ENCODE results near the gene TMEM37.

DNA sequence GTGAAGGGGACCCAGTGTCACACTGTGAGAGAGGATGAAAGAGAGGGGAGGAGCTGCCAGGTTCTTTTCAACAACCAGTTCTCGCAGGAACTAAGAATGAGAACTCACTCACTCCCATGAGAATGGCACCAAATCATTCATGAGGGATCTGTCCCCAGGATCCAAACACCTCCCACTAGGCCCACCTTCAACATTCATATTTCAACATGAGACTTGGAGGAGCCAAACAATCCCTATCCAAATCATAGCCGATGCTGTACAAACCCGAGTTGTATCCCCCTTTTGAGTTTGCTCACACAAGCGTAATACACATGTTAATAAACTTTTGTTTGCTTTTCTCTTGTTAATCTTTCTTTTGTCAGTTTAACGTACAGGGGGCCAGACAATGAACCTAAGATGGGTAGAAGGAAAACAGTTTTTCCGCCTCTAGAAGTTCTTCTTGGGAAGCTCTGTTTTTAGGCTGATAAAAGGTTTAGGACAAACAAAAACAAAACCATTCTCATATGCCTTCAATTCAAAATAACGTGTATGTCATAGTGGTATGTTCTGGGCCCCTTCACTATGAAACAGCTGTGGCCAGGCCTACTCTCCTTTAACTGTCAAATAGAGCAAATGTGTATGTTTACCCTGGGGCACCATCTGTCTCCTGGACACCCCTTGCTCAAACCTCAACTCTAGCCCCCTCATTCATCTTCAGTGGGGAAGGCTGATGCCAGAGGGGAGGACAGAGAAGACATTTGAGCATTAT, 9.1 kb upstream of the TMEM37 start:
- TF ChIP-seq, protein P1, sequence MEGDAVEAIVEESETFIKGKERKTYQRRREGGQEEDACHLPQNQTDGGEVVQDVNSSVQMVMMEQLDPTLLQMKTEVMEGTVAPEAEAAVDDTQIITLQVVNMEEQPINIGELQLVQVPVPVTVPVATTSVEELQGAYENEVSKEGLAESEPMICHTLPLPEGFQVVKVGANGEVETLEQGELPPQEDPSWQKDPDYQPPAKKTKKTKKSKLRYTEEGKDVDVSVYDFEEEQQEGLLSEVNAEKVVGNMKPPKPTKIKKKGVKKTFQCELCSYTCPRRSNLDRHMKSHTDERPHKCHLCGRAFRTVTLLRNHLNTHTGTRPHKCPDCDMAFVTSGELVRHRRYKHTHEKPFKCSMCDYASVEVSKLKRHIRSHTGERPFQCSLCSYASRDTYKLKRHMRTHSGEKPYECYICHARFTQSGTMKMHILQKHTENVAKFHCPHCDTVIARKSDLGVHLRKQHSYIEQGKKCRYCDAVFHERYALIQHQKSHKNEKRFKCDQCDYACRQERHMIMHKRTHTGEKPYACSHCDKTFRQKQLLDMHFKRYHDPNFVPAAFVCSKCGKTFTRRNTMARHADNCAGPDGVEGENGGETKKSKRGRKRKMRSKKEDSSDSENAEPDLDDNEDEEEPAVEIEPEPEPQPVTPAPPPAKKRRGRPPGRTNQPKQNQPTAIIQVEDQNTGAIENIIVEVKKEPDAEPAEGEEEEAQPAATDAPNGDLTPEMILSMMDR (IDR thresholded peaks at IDR 0.05; ENCODE audit: poor library complexity, severe bottlenecking): no peak
- no peak for TF ChIP-seq TAF1 (IDR thresholded peaks at IDR 0.05; ENCODE audit: low read depth)
- no peak for TF ChIP-seq EZH2 (IDR thresholded peaks at IDR 0.05; ENCODE audit: borderline replicate concordance, insufficient read depth, low read length, poor library complexity, severe bottlenecking)
- no peak for TF ChIP-seq POLR2AphosphoS5 (IDR thresholded peaks at IDR 0.05)
- TF ChIP-seq, protein P2, sequence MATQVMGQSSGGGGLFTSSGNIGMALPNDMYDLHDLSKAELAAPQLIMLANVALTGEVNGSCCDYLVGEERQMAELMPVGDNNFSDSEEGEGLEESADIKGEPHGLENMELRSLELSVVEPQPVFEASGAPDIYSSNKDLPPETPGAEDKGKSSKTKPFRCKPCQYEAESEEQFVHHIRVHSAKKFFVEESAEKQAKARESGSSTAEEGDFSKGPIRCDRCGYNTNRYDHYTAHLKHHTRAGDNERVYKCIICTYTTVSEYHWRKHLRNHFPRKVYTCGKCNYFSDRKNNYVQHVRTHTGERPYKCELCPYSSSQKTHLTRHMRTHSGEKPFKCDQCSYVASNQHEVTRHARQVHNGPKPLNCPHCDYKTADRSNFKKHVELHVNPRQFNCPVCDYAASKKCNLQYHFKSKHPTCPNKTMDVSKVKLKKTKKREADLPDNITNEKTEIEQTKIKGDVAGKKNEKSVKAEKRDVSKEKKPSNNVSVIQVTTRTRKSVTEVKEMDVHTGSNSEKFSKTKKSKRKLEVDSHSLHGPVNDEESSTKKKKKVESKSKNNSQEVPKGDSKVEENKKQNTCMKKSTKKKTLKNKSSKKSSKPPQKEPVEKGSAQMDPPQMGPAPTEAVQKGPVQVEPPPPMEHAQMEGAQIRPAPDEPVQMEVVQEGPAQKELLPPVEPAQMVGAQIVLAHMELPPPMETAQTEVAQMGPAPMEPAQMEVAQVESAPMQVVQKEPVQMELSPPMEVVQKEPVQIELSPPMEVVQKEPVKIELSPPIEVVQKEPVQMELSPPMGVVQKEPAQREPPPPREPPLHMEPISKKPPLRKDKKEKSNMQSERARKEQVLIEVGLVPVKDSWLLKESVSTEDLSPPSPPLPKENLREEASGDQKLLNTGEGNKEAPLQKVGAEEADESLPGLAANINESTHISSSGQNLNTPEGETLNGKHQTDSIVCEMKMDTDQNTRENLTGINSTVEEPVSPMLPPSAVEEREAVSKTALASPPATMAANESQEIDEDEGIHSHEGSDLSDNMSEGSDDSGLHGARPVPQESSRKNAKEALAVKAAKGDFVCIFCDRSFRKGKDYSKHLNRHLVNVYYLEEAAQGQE (IDR thresholded peaks at IDR 0.05; ENCODE audit: borderline replicate concordance): no peak
- no peak for TF ChIP-seq EP300 (conservative IDR thresholded peaks at IDR 0.05; ENCODE audit: poor library complexity, severe bottlenecking)
- TF ChIP-seq SMC3 (conservative IDR thresholded peaks at IDR 0.05; ENCODE audit: poor library complexity): no peak

Data from neural cell (in vitro differentiated cells).